Gastroesophageal sphincter (tissue), 4 donors: Measurements from ENCODE around the gene GALNT2. TPM values are rescaled to one million over a fixed set of nuclear protein-coding genes. Genes with fewer than 3 reads are reported as not detected.

Experiments used
- ATAC-seq: fragments of 150-250 bp; one replicate; pipeline ENCODE4 v1.9.1; 2016; ENCODE audit warnings: mild to moderate bottlenecking, moderate library complexity
- H3K27ac ChIP-seq, 4 donors: fragments of 200-600 bp; sonication (generic) in 3 of 4; 1 replicate in 3 of 4; 2 replicates in 1 of 4; pipeline ENCODE4 v1.5.1; 2016 to 2019
- H3K27me3 ChIP-seq: fragments of 200-600 bp; sonication (generic); one replicate; pipeline ENCODE4 v1.5.1; 2019
- H3K36me3 ChIP-seq, 2 donors: fragments of 200-600 bp; sonication (generic); one replicate each; pipeline ENCODE4 v1.5.1; 2019; ENCODE audit warnings: control low read depth in 1 of 2
- H3K4me1 ChIP-seq, 3 donors: fragments of 200-600 bp; sonication (generic); 1 replicate in 2 of 3; 2 replicates in 1 of 3; pipeline ENCODE4 v1.5.1; 2016 to 2019; ENCODE audit warnings: control low read depth in 2 of 3
- H3K4me3 ChIP-seq, 2 donors: fragments of 200-600 bp; sonication (generic); one replicate each; pipeline ENCODE4 v1.5.1; 2019; ENCODE audit warnings: mild to moderate bottlenecking in 1 of 2, moderate library complexity in 1 of 2
- H3K9me3 ChIP-seq, 3 donors: fragments of 200-600 bp; sonication (generic); one replicate each; pipeline ENCODE4 v1.5.1; 2017 to 2019; ENCODE audit warnings: control low read depth in 2 of 3
- CTCF ChIP-seq, 4 experiments: fragments of 200-600 bp in 2 of 4; fragments of 450-650 bp in 2 of 4; sonication (generic) in 1 of 4; IDR thresholded peaks; one replicate each; pipeline ENCODE4 v1.5.1; 2017 to 2019; ENCODE audit warnings: antibody characterized with exemption in 4 of 4, mild to moderate bottlenecking in 2 of 4, moderate library complexity in 2 of 4
- EP300 ChIP-seq: sonication (generic); formaldehyde crosslinking; IDR thresholded peaks from one replicate; pipeline ENCODE4 v1.6.1; 2017; ENCODE audit warnings: antibody characterized with exemption, mild to moderate bottlenecking
- POLR2A ChIP-seq, 2 donors: fragments of 450-650 bp; IDR thresholded peaks; one replicate each; pipeline ENCODE4 v1.6.1; 2017; ENCODE audit warnings: antibody characterized with exemption in 2 of 2, mild to moderate bottlenecking in 2 of 2, moderate library complexity in 1 of 2
- POLR2AphosphoS5 ChIP-seq: sonication (generic); formaldehyde crosslinking; IDR thresholded peaks from one replicate; pipeline ENCODE4 v1.6.1; 2017; ENCODE audit warnings: antibody characterized with exemption
- WGBS, 2 donors: methylation state at CpG; one replicate each; pipeline ENCODE4 v1.1.5; 2018; ENCODE audit warnings: low coverage in 1 of 2; 5-methylcytosine and 5-hydroxymethylcytosine counted together
- total RNA-seq, 4 donors: library from RNA; depleted of rRNA; stranded (reverse); fragments of >200 nt; gene quantifications; one replicate each; pipeline ENCODE4 v1.1.0, GENCODE V29; 2016

GALNT2 gene
- total RNA-seq, 4 donors from 2014 or later, result 95.3 to 160 (median 134) TPM

GRCh38 chr1:230099465-230099864, 32.4 kb downstream of the GALNT2 start:
- H3K27me3 ChIP-seq, result no peaks in the 10 kb centered on the region
- ATAC-seq, result no peak
- peaks cover 28 to 95% (median 30%) of the 10 kb centered on the region in 3 donors for H3K4me1 ChIP-seq
- TF ChIP-seq CTCF (IDR thresholded peaks at IDR 0.05) (no peak), EP300 (no peak)
- peak overlapping the region in 2 of 4 donors; percentile 84 to 89 for H3K27ac ChIP-seq
- no CpG with 5 or more reads among the region's 1 CpG for WGBS, 2 donors
- no peak overlapping the region for H3K4me3 ChIP-seq
- H3K9me3 ChIP-seq, result no peaks in the 10 kb centered on the region
- H3K36me3 ChIP-seq, result no peaks in the 10 kb centered on the region

DNA sequence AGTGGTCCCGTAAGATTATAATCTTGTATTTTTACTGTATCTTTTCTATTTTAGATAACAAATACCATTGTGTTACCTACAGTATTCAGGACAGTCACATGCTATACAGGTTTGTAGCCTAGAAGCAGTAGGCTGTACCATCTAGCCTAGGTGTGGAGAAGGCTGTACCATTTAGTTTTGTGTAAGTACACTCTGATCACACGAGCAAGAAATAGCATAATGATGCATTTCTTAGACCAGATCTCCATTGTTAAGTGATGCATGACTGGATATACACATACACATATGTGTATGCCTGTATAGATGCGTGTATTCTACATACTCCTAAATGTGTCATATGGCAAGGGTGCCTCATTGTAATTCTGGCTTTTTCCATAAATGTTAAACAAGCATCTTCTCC, 33.9 kb downstream of the GALNT2 start:
- no peak for ATAC-seq
- Histone ChIP-seq H3K4me1 (peaks cover 38 to 97% (median 40%) of the 10 kb centered on the region in 3 donors), H3K27ac (peak overlapping the region; percentile 84 to 98 (median 88)), H3K36me3 (no peaks in the 10 kb centered on the region), H3K4me3 (no peak overlapping the region), H3K27me3 (no peaks in the 10 kb centered on the region), H3K9me3 (no peaks in the 10 kb centered on the region)
- TF ChIP-seq CTCF (IDR thresholded peaks at IDR 0.05) (no peak), POLR2AphosphoS5 (no peak), POLR2A (IDR thresholded peaks at IDR 0.05) (no peak), EP300 (no peak)
- 49 to 77% methylated on average over 2 to 3 of the region's 3 CpGs for WGBS, 2 donors

GRCh38 chr1:230101556-230101955, 34.5 kb downstream of the GALNT2 start:
- peaks cover 42 to 97% (median 44%) of the 10 kb centered on the region in 3 donors for H3K4me1 ChIP-seq
- no peaks in the 10 kb centered on the region for H3K9me3 ChIP-seq
- no peak overlapping the region for H3K4me3 ChIP-seq
- WGBS, 2 donors, result 10 to 16% methylated on average over 2 of the region's 2 CpGs
- peak; percentile 29 for ATAC-seq
- H3K36me3 ChIP-seq, result no peaks in the 10 kb centered on the region
- TF ChIP-seq EP300 (peak; percentile 82), CTCF (IDR thresholded peaks at IDR 0.05) (no peak), POLR2AphosphoS5 (peak; percentile 98), POLR2A (IDR thresholded peaks at IDR 0.05) (no peak)
- H3K27me3 ChIP-seq, result no peaks in the 10 kb centered on the region
- H3K27ac ChIP-seq, result peak overlapping the region; percentile 84 to 98 (median 88)

GRCh38 chr1:230102046-230102445, 35.0 kb downstream of the GALNT2 start:
- TF ChIP-seq POLR2A (IDR thresholded peaks at IDR 0.05), result no peak
- no peak for TF ChIP-seq POLR2AphosphoS5
- TF ChIP-seq CTCF (IDR thresholded peaks at IDR 0.05), result no peak
- no peak for TF ChIP-seq EP300
- ATAC-seq, result no peak
- no peak overlapping the region for H3K4me3 ChIP-seq
- no peaks in the 10 kb centered on the region for H3K9me3 ChIP-seq
- H3K27me3 ChIP-seq, result no peaks in the 10 kb centered on the region
- WGBS, 2 donors, result 55 to 77% methylated on average over 4 to 5 of the region's 5 CpGs
- H3K27ac ChIP-seq, result peak overlapping the region; percentile 84 to 98 (median 88)
- H3K4me1 ChIP-seq, result peaks cover 42 to 97% (median 47%) of the 10 kb centered on the region in 3 donors
- H3K36me3 ChIP-seq, result no peaks in the 10 kb centered on the region

DNA sequence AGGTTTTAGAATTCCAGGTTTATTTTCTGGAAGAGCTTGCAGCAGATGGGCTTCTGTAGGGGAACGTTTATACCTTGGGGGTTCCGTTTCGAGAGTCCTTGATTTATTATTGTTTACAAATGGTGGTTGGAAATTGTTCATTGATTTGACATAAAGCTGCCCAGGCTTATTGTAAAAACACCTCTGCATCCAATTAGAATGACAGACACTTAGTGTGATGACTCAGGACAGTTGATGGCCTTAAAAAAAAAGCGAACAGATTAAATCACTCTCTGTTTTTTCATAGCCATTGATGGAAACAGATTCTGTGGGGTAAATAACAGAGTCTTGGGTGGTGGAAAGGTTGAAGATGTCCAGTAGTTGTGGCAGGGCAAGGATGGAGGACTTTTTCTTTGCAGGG, 35.4 kb downstream of the GALNT2 start:
- WGBS, 2 donors, result 36 to 83% methylated on average over 3 to 4 of the region's 4 CpGs
- H3K27ac ChIP-seq, result peak overlapping the region; percentile 84 to 98 (median 88)
- no peaks in the 10 kb centered on the region for H3K9me3 ChIP-seq
- ATAC-seq, result no peak
- H3K36me3 ChIP-seq, result no peaks in the 10 kb centered on the region
- H3K27me3 ChIP-seq, result no peaks in the 10 kb centered on the region
- no peak for TF ChIP-seq CTCF (IDR thresholded peaks at IDR 0.05)
- TF ChIP-seq POLR2AphosphoS5, result no peak
- TF ChIP-seq EP300, result no peak
- no peak for TF ChIP-seq POLR2A (IDR thresholded peaks at IDR 0.05)
- H3K4me3 ChIP-seq, result no peak overlapping the region
- peaks cover 42 to 97% (median 47%) of the 10 kb centered on the region in 3 donors for H3K4me1 ChIP-seq
